SK-N-SH (cell line): ENCODE data around the gene CALD1. TPM values are rescaled to one million over a fixed set of nuclear protein-coding genes. Genes with fewer than 3 reads are reported as not detected.

ENCODE experiments used
- CTCF ChIA-PET: fragments of 300-600, 350-600 bp; formaldehyde crosslinking; extraction: SDS; loops from one replicate; lab custom pipeline; 2021; lab: Yijun Ruan, JAX
- POLR2A ChIA-PET: fragments of 350-600 bp; sonication (Branson Sonifier 250); formaldehyde crosslinking; extraction: SDS; loops from one replicate; lab custom pipeline; 2020; ENCODE audit warnings: antibody characterized with exemption, inconsistent platforms; lab: Yijun Ruan, JAX
- DNase-seq: peaks from one replicate; pipeline ENCODE4 v3.0.0; 2012
- H2AFZ ChIP-seq: fragments of 200-600 bp; sonication (generic); 2 replicates; pipeline ENCODE4 v1.8.1; 2016; ENCODE audit warnings: antibody characterized with exemption, mild to moderate bottlenecking, low read depth
- H3F3A ChIP-seq: fragments of 200-600 bp; sonication (generic); replicated peaks from 2 replicates; pipeline ENCODE3; 2016; ENCODE audit warnings: antibody characterized with exemption, mild to moderate bottlenecking; ENCODE audit not compliant: insufficient read depth
- H3K27ac ChIP-seq, 2 experiments: fragments of 200-500 bp in 1 of 2; fragments of 200-600 bp in 1 of 2; sonication (Bioruptor generic) in 1 of 2; sonication (generic), shearing (Covaris generic) in 1 of 2; 2 replicates each; pipeline versions ENCODE4 v1.5.1 to v1.6.1; 2014 to 2016; ENCODE audit warnings: low read depth in 2 of 2, inconsistent platforms in 1 of 2, low read length in 1 of 2, mild to moderate bottlenecking in 1 of 2, mixed read lengths in 1 of 2
- H3K27me3 ChIP-seq: fragments of 200-600 bp; sonication (generic), shearing (Covaris generic); 2 replicates; pipeline ENCODE4 v1.6.1; 2016; ENCODE audit warnings: mixed run types; ENCODE audit not compliant: insufficient read depth
- H3K36me3 ChIP-seq, 2 experiments: fragments of 200-500 bp in 1 of 2; fragments of 200-600 bp in 1 of 2; sonication (Bioruptor generic) in 1 of 2; sonication (generic) in 1 of 2; replicated peaks in 1 of 2; 2 replicates each; pipeline versions ENCODE3 to v1.5.1; 2014 to 2016; ENCODE audit warnings: low read length in 1 of 2, mild to moderate bottlenecking in 1 of 2; ENCODE audit not compliant: insufficient read depth in 2 of 2, control insufficient read depth in 1 of 2
- H3K4me1 ChIP-seq, 2 experiments: fragments of 200-500 bp in 1 of 2; fragments of 200-600 bp in 1 of 2; sonication (Bioruptor generic) in 1 of 2; sonication (generic), shearing (Covaris generic) in 1 of 2; 2 replicates each; pipeline versions ENCODE4 v1.5.1 to v1.6.1; 2014 to 2016; ENCODE audit warnings: low read depth in 1 of 2, low read length in 1 of 2, mixed run types in 1 of 2; ENCODE audit not compliant: insufficient read depth in 2 of 2, control insufficient read depth in 1 of 2
- H3K4me2 ChIP-seq: fragments of 200-600 bp; sonication (generic), shearing (Covaris generic); 2 replicates; pipeline ENCODE4 v1.6.1; 2017; ENCODE audit warnings: mixed run types
- H3K4me3 ChIP-seq, 2 experiments: fragments of 200-500 bp in 1 of 2; fragments of 200-600 bp in 1 of 2; sonication (Bioruptor generic) in 1 of 2; sonication (generic), shearing (Covaris generic) in 1 of 2; 2 replicates each; pipeline versions ENCODE4 v1.5.1 to v1.8.1; 2014 to 2016; ENCODE audit warnings: low read depth in 2 of 2, inconsistent platforms in 1 of 2, low read length in 1 of 2, mild to moderate bottlenecking in 1 of 2, mixed read lengths in 1 of 2, moderate library complexity in 1 of 2
- H3K79me2 ChIP-seq: fragments of 200-600 bp; sonication (generic); 2 replicates; pipeline ENCODE4 v1.8.1; 2017; ENCODE audit warnings: mild to moderate bottlenecking; ENCODE audit not compliant: insufficient read depth
- H3K9ac ChIP-seq: fragments of 200-600 bp; sonication (generic); 2 replicates; pipeline ENCODE4 v1.6.1; 2017; ENCODE audit warnings: mixed run types
- H3K9me2 ChIP-seq: fragments of 200-600 bp; sonication (generic); 2 replicates; pipeline ENCODE4 v1.6.1; 2017; ENCODE audit warnings: mixed run types
- H3K9me3 ChIP-seq: fragments of 200-600 bp; sonication (generic); 2 replicates; pipeline ENCODE4 v1.6.1; 2017; ENCODE audit warnings: mixed run types, mild to moderate bottlenecking, moderate library complexity
- H4K20me1 ChIP-seq: fragments of 200-600 bp; sonication (generic); 2 replicates; pipeline ENCODE4 v1.6.1; 2017; ENCODE audit warnings: mild to moderate bottlenecking, mixed run types; ENCODE audit not compliant: insufficient read depth
- CHD2 ChIP-seq: fragments of 150-350 bp; IDR thresholded peaks from 2 replicates; pipeline ENCODE4 v1.6.1; 2018; ENCODE audit warnings: low read length; ENCODE audit not compliant: partially characterized antibody
- ELF1 ChIP-seq: IDR thresholded peaks from 2 replicates; pipeline ENCODE4 v1.4.0; 2012
- FOXJ3 ChIP-seq: sonication (generic); formaldehyde crosslinking; IDR thresholded peaks from 2 replicates; pipeline ENCODE4 v1.5.1; 2020; ENCODE audit warnings: mild to moderate bottlenecking, missing genetic modification reagents
- FOXM1 ChIP-seq: IDR thresholded peaks from 2 replicates; pipeline ENCODE4 v1.4.0; 2012; ENCODE audit warnings: low read depth, mild to moderate bottlenecking
- GABPA ChIP-seq: IDR thresholded peaks from 2 replicates; pipeline ENCODE4 v1.4.0; 2012; ENCODE audit warnings: low read depth, mild to moderate bottlenecking
- GATA2 ChIP-seq: sonication (generic); formaldehyde crosslinking; IDR thresholded peaks from 2 replicates; pipeline ENCODE4 v1.5.0; 2020; ENCODE audit warnings: mild to moderate bottlenecking, missing genetic modification reagents
- IRF3 ChIP-seq: fragments of 150-350 bp; IDR thresholded peaks from 2 replicates; pipeline ENCODE4 v1.6.1; 2016; ENCODE audit warnings: mild to moderate bottlenecking, low read depth, low read length
- NRF1 ChIP-seq: IDR thresholded peaks from 2 replicates; pipeline ENCODE4 v1.6.1; 2012; ENCODE audit warnings: low read depth, mild to moderate bottlenecking, low read length
- POLR2AphosphoS5 ChIP-seq: IDR thresholded peaks from 2 replicates; pipeline ENCODE4 v1.6.1; 2012; ENCODE audit warnings: low read depth, low read length
- RFX5 ChIP-seq: IDR thresholded peaks from 2 replicates; pipeline ENCODE4 v1.6.1; 2012; ENCODE audit warnings: mild to moderate bottlenecking, improper control_type of control experiment, low read length
- SIN3A ChIP-seq: IDR thresholded peaks from 2 replicates; pipeline ENCODE4 v1.6.1; 2012; ENCODE audit warnings: low read depth, mild to moderate bottlenecking, low read length, moderate library complexity, borderline replicate concordance
- TEAD4 ChIP-seq: IDR thresholded peaks from 2 replicates; pipeline ENCODE4 v1.4.0; 2012; ENCODE audit warnings: mild to moderate bottlenecking, borderline replicate concordance; ENCODE audit not compliant: insufficient read depth
- YY1 ChIP-seq: IDR thresholded peaks from 2 replicates; pipeline ENCODE4 v1.4.0; 2012; ENCODE audit warnings: low read depth, mild to moderate bottlenecking
- WGBS: methylation state at CpG from one replicate; pipeline ENCODE4 v1.1.6; 2017; ENCODE audit warnings: low lambda C conversion rate; 5-methylcytosine and 5-hydroxymethylcytosine counted together
- polyA plus RNA-seq, 3 experiments: library from polyadenylated mRNA; depleted of rRNA; stranded (reverse); fragments of >200 nt; gene quantifications; 2 replicates each; pipeline ENCODE4 v1.2.3, GENCODE V29; 2012
- TF ChIP-seq, protein P1 (sequence below): IDR thresholded peaks from 2 replicates; pipeline ENCODE4 v1.4.0; 2012; ENCODE audit warnings: low read depth, borderline replicate concordance
- TF ChIP-seq, protein P2 (sequence below): IDR thresholded peaks from 2 replicates; pipeline ENCODE4; 2012

The CALD1 gene
- polyA plus RNA-seq, 1 of the 3 experiments (the other 2 are of a cell fraction) = 299 TPM

DNA sequence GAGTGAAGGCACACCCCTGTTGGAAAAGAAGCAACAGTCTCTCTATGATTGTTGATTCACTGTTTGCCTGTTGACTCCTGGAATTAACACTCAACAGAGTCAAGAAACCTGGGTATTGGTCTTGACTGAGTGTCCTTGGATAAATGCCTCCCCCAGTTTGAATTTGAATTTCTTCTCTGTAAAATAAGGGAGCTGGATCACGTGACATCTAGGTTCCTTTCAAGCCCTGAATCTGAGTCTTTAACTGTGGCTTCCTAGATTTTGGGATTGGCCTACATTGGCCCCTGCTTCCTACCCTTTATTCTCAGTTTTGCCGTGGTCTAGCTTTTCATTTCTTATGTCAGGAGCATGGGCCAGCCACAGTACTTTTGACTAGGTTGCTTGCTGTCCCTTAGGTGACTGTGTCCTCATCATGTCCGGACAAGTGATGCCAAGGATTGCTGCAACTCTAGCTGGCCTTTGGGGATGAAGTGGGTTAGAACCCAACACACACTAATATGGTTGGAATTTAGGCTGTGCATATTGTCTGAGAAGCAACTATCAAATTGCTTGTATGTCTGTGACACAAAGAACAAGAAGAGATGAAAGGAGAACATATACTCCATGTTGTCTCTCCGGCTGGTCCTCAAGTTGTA, 35.4 kb downstream of the CALD1 start:
- TF ChIP-seq FOXJ3 (CRISPR knock-in tag) = no peak
- no peak for TF ChIP-seq SIN3A
- no peak for TF ChIP-seq GABPA
- no peak for TF ChIP-seq NRF1
- no peak for TF ChIP-seq GATA2 (CRISPR knock-in tag)
- no peak for TF ChIP-seq RFX5
- no peak for TF ChIP-seq POLR2AphosphoS5
- TF ChIP-seq, protein P1, sequence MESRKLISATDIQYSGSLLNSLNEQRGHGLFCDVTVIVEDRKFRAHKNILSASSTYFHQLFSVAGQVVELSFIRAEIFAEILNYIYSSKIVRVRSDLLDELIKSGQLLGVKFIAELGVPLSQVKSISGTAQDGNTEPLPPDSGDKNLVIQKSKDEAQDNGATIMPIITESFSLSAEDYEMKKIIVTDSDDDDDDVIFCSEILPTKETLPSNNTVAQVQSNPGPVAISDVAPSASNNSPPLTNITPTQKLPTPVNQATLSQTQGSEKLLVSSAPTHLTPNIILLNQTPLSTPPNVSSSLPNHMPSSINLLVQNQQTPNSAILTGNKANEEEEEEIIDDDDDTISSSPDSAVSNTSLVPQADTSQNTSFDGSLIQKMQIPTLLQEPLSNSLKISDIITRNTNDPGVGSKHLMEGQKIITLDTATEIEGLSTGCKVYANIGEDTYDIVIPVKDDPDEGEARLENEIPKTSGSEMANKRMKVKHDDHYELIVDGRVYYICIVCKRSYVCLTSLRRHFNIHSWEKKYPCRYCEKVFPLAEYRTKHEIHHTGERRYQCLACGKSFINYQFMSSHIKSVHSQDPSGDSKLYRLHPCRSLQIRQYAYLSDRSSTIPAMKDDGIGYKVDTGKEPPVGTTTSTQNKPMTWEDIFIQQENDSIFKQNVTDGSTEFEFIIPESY = no peak
- TF ChIP-seq TEAD4 = no peak
- no peak for TF ChIP-seq CHD2
- TF ChIP-seq IRF3 = no peak
- TF ChIP-seq ELF1 = no peak
- no peak for DNase-seq
- H3K27ac ChIP-seq = peak overlapping the region in 1 of 2 experiments; percentile 19; a peak in 2 of 4 replicates
- ChIA-PET POLR2A (no interaction called here), CTCF (interaction anchor here (1.0 to 2.0 kb wide), 2 partner anchors 8 to 356 kb away, joined by 3 to 6 read pairs; partner anchors contain the start of gene CYREN)
- no peak overlapping the region for H2AFZ ChIP-seq
- H3K9me2 ChIP-seq = no peaks in the 10 kb centered on the region
- H3K79me2 ChIP-seq = peaks cover 100% of the 10 kb centered on the region
- H4K20me1 ChIP-seq = peaks cover 17% of the 10 kb centered on the region; the same call in 1 of the 2 replicates
- H3K4me3 ChIP-seq = no peak overlapping the region
- no peak overlapping the region for H3K4me2 ChIP-seq
- H3K9ac ChIP-seq = no peak overlapping the region
- 93% methylated on average over 4 of the region's 4 CpGs for WGBS
- peaks cover 47 to 63% of the 10 kb centered on the region in 2 experiments for H3K36me3 ChIP-seq
- peaks cover 33% of the 10 kb centered on the region for H3F3A ChIP-seq
- H3K4me1 ChIP-seq = peaks cover 5 to 32% of the 10 kb centered on the region in 2 experiments
- no peaks in the 10 kb centered on the region for H3K27me3 ChIP-seq
- no peaks in the 10 kb centered on the region for H3K9me3 ChIP-seq

DNA sequence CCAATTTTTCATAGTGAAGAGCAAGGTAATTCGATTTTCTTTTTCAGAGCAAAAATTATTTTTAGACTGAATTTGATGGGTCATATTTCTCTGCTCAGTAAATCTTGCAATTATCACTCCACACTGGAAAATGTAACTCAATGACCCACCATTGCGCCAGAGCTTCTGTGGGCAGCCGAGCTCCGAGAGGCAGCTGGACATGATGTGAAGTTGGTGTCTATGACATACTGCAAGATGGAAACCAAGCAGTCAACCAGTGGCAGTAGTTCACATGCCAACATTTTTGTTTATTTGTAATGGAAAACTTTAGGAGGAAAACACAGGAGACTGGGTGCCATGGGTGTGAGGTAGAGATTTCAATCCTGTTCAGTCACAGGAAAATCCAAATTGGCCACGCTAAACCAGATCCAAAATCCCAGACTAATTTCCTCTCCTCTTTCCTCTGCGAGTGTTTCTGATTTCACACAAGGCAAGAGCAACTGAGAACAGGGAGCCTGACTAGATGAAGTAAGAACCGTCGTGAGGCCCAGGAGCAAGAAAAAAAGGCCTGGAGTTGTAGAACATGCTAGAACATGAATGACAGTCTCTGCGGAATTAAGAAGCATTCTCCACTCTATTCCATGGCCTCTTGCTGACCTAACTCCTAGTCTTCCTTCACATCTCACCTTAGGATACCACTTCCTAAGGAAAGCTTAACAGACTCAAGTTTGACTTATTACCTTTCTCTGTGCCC, 39.3 kb downstream of the CALD1 start:
- POLR2A ChIA-PET = no interaction called here
- H3K4me3 ChIP-seq = no peak overlapping the region
- H4K20me1 ChIP-seq = peaks cover 17% of the 10 kb centered on the region; the same call in 1 of the 2 replicates
- DNase-seq = no peak
- no peak for TF ChIP-seq YY1
- TF ChIP-seq GABPA = no peak
- no peak for TF ChIP-seq IRF3
- TF ChIP-seq, protein P2, sequence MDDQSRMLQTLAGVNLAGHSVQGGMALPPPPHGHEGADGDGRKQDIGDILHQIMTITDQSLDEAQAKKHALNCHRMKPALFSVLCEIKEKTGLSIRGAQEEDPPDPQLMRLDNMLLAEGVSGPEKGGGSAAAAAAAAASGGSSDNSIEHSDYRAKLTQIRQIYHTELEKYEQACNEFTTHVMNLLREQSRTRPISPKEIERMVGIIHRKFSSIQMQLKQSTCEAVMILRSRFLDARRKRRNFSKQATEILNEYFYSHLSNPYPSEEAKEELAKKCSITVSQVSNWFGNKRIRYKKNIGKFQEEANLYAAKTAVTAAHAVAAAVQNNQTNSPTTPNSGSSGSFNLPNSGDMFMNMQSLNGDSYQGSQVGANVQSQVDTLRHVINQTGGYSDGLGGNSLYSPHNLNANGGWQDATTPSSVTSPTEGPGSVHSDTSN = no peak
- no peak for TF ChIP-seq TEAD4
- TF ChIP-seq FOXM1 = no peak
- TF ChIP-seq RFX5 = no peak
- TF ChIP-seq, all 33 proteins: peak for 0
- no peak overlapping the region for H2AFZ ChIP-seq
- peaks cover 43% of the 10 kb centered on the region for H3F3A ChIP-seq
- H3K4me1 ChIP-seq = peaks cover 0 to 6% of the 10 kb centered on the region in 2 experiments
- no peaks in the 10 kb centered on the region for H3K27me3 ChIP-seq
- peaks cover 96% of the 10 kb centered on the region for H3K79me2 ChIP-seq
- CTCF ChIA-PET = no interaction called here
- no peak overlapping the region for H3K9ac ChIP-seq
- H3K36me3 ChIP-seq = peaks cover 42 to 59% of the 10 kb centered on the region in 2 experiments
- no peaks in the 10 kb centered on the region for H3K9me3 ChIP-seq
- WGBS = 83% methylated on average over 9 of the region's 9 CpGs
- H3K9me2 ChIP-seq = no peaks in the 10 kb centered on the region
- no peak overlapping the region for H3K4me2 ChIP-seq
- peak overlapping the region; percentile 19 to 30; a peak in 3 of 4 replicates for H3K27ac ChIP-seq
